ENCODE data around the gene TRAF5. TPM values are rescaled to one million over a fixed set of nuclear protein-coding genes. Genes with fewer than 3 reads are reported as not detected.

Gene TRAF5
- total RNA-seq, 1 donor from 2014 or later, result 12.1 TPM

DNA sequence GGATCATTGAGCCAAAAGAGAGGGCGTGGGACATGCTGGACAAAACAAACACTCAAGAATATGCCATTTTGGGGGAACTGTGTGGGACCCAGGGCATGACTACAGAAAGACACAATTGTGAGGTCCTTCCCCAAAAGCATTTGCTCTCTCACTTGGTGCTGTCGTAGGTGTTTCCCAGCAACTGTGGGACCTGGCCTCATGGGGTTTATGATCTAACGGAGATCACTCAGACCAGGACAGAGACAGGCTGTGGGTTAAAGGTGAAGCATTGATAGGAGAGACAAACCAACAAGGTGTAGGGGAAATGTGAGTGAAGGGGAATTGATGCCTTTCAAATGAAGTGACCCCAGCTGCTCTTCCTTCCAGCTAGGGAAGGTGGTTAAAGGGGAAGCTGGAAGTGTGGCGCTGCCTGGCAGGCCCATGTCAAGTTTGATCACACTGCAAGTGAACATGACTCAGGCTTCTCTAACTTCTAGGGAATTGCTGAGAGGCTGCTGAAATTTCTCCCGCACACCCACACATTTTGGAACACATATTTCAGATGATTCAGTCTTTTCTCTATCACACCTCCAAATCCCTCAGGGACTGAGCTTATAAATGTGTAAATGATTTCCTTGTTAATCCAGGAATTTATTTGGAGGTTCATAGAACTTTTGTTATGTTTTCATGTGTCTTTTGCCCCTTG lies 30.2 kb downstream of the TRAF5 start:
- H3K36me3 Mint-ChIP-seq (ENCODE audit: low read depth), result peaks cover 16% of the 10 kb centered on the region
- no peaks in the 10 kb centered on the region for H3K27me3 Mint-ChIP-seq (ENCODE audit: low read depth)
- H3K9me3 Mint-ChIP-seq, result peaks cover 6% of the 10 kb centered on the region
- no peaks in the 10 kb centered on the region for H3K4me1 Mint-ChIP-seq
- DNase-seq (ENCODE audit: low read depth, low spot score), result no peak
- H3K4me3 Mint-ChIP-seq, result no peak overlapping the region
- TF ChIP-seq, protein P1, sequence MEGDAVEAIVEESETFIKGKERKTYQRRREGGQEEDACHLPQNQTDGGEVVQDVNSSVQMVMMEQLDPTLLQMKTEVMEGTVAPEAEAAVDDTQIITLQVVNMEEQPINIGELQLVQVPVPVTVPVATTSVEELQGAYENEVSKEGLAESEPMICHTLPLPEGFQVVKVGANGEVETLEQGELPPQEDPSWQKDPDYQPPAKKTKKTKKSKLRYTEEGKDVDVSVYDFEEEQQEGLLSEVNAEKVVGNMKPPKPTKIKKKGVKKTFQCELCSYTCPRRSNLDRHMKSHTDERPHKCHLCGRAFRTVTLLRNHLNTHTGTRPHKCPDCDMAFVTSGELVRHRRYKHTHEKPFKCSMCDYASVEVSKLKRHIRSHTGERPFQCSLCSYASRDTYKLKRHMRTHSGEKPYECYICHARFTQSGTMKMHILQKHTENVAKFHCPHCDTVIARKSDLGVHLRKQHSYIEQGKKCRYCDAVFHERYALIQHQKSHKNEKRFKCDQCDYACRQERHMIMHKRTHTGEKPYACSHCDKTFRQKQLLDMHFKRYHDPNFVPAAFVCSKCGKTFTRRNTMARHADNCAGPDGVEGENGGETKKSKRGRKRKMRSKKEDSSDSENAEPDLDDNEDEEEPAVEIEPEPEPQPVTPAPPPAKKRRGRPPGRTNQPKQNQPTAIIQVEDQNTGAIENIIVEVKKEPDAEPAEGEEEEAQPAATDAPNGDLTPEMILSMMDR (conservative IDR thresholded peaks at IDR 0.05), result no peak
- no peak overlapping the region for H3K27ac Mint-ChIP-seq (ENCODE audit: unreplicated experiment)

DNA sequence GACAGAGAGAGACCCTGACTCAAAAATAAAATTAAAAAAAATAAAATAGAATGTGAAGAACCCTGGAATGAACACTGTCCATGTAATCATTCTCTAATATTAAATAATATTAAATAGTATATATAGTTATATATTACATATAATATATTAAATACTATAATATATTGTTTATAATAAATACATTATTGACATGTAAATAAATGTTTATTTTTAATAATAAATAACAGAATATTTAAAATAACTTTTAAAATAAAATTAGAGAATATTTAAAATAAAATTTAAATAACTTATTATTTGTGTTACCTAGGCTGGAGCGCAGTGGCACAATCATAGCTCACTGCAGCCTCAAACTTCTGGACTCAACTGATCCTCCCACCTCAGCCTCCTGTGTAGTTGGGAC lies 32.1 kb downstream of the TRAF5 start:
- no peak overlapping the region for H3K4me3 Mint-ChIP-seq
- H3K4me1 Mint-ChIP-seq, result no peaks in the 10 kb centered on the region
- DNase-seq (ENCODE audit: low read depth, low spot score), result no peak
- H3K9me3 Mint-ChIP-seq, result no peaks in the 10 kb centered on the region
- TF ChIP-seq, protein P1 (conservative IDR thresholded peaks at IDR 0.05), result no peak
- no peak overlapping the region for H3K27ac Mint-ChIP-seq (ENCODE audit: unreplicated experiment)
- H3K27me3 Mint-ChIP-seq (ENCODE audit: low read depth), result no peaks in the 10 kb centered on the region
- peaks cover 8% of the 10 kb centered on the region for H3K36me3 Mint-ChIP-seq (ENCODE audit: low read depth)

DNA sequence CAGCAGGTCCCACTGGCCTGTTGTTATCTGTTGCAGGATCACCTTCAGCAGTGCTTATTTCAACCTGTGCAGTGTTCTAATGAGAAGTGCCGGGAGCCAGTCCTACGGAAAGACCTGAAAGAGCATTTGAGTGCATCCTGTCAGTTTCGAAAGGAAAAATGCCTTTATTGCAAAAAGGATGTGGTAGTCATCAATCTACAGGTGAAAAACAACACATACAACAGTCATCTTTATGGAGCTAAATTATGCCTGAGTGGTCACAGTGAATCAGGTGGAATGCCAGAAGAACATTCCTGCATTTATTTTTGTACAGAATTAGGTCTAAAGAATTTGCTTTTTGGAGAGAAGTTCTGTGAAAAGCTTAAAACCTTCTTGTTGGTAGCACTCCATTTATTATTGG lies 33.2 kb downstream of the TRAF5 start:
- TF ChIP-seq, protein P1 (conservative IDR thresholded peaks at IDR 0.05), result no peak
- peaks cover 8% of the 10 kb centered on the region for H3K36me3 Mint-ChIP-seq (ENCODE audit: low read depth)

DNA sequence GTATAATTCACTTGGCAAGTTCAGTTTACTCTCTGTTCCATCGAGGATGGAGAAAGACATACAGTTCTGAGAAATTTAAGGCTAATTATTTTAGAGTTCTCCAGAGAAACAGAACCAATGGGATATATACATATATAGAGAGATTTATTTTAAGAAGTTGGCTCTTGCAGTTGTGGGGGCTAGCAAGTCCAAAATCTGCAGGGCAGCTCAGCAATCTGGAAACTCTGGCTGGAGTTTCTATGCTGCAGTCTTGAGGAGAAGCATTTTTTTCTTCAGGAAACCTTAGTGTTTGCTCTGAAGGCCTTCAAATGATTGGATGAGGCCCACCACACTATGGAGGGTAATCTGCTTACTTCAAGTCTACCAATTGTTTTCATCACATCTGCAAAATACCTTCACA lies 34.6 kb downstream of the TRAF5 start:
- TF ChIP-seq, protein P1 (conservative IDR thresholded peaks at IDR 0.05), result no peak
- Mint-ChIP-seq H3K4me1 (no peaks in the 10 kb centered on the region), H3K27me3 (ENCODE audit: low read depth) (no peaks in the 10 kb centered on the region), H3K27ac (ENCODE audit: unreplicated experiment) (no peak overlapping the region), H3K4me3 (no peak overlapping the region), H3K36me3 (ENCODE audit: low read depth) (peaks cover 8% of the 10 kb centered on the region), H3K9me3 (no peaks in the 10 kb centered on the region)
- DNase-seq (ENCODE audit: low read depth, low spot score), result no peak

More for the DNA sequence above, 33.2 kb downstream of the TRAF5 start:
- Mint-ChIP-seq H3K4me1 (no peaks in the 10 kb centered on the region), H3K4me3 (no peak overlapping the region), H3K9me3 (no peaks in the 10 kb centered on the region), H3K27ac (ENCODE audit: unreplicated experiment) (no peak overlapping the region), H3K27me3 (ENCODE audit: low read depth) (no peaks in the 10 kb centered on the region)
- no peak for DNase-seq (ENCODE audit: low read depth, low spot score)

DNA sequence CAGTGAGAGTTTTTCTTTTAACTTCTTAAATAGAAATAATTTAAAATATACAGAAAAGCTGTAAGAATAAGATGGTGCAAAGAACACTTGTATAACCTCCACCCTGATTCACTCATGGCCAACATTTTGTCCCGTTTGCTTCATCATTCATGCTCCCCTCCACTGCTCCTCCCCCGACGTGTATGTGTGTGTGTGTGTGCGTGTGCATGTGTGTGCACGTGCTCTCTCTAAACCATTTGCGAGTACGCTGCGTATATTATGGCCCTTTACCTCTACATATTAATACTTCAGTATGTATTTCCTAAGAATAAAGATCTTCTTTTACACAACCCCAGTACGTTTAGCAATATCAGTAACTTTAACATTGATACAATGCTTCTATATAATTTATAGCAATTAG lies 43.0 kb downstream of the TRAF5 start:
- no peak for DNase-seq (ENCODE audit: low read depth, low spot score)
- H3K4me1 Mint-ChIP-seq, result no peaks in the 10 kb centered on the region
- no peak overlapping the region for H3K4me3 Mint-ChIP-seq
- peaks cover 4% of the 10 kb centered on the region for H3K36me3 Mint-ChIP-seq (ENCODE audit: low read depth)
- no peaks in the 10 kb centered on the region for H3K9me3 Mint-ChIP-seq
- TF ChIP-seq, protein P1 (conservative IDR thresholded peaks at IDR 0.05), result no peak
- H3K27ac Mint-ChIP-seq (ENCODE audit: unreplicated experiment), result no peak overlapping the region
- H3K27me3 Mint-ChIP-seq (ENCODE audit: low read depth), result no peaks in the 10 kb centered on the region
